Psoas muscle (tissue), 8 donors: ENCODE results near the gene ATF3. TPM values are rescaled to one million over a fixed set of nuclear protein-coding genes. Genes with fewer than 3 reads are reported as not detected.

ENCODE experiments used
- ATAC-seq, 4 donors: fragments of 200-7000 bp; cut with Tn5 transposase; one replicate each; pipeline ENCODE4 v1.9.1; 2020; ENCODE audit warnings: moderate library complexity in 3 of 4, mild to moderate bottlenecking in 2 of 4
- DNase-seq, 2 donors: peaks; one replicate each; pipeline ENCODE4 v3.0.0-alpha.2; 2020
- H3K27ac ChIP-seq: fragments of 200-600 bp; one replicate; pipeline ENCODE4 v1.8.0; 2022
- H3K27me3 ChIP-seq, 3 donors: fragments of 200-600 bp in 1 of 3; one replicate each; pipeline versions ENCODE4 v1.6.1 to v1.8.0; 2013 to 2022; ENCODE audit warnings: low read length in 2 of 3, mild to moderate bottlenecking in 2 of 3, moderate library complexity in 1 of 3; ENCODE audit not compliant: insufficient read depth in 3 of 3
- H3K36me3 ChIP-seq, 2 donors: fragments of 200-600 bp in 1 of 2; one replicate each; pipeline versions ENCODE4 v1.6.1 to v1.8.0; 2013 to 2022; ENCODE audit warnings: low read depth in 1 of 2, mild to moderate bottlenecking in 1 of 2, moderate library complexity in 1 of 2; ENCODE audit not compliant: insufficient read depth in 1 of 2
- H3K4me1 ChIP-seq: fragments of 200-600 bp; one replicate; pipeline ENCODE4 v1.8.0; 2022
- H3K4me3 ChIP-seq: fragments of 200-600 bp; one replicate; pipeline ENCODE4 v1.8.0; 2022; ENCODE audit warnings: mild to moderate bottlenecking
- H3K9me3 ChIP-seq: fragments of 200-600 bp; one replicate; pipeline ENCODE4 v1.8.0; 2022
- CTCF ChIP-seq: fragments of 200-600 bp; IDR thresholded peaks from one replicate; pipeline ENCODE4 v1.8.0; 2022; ENCODE audit warnings: antibody characterized with exemption
- WGBS, 3 donors: extraction: QIAGEN DNeasy Blood & Tissue Kit; methylation state at CpG; one replicate each; pipeline versions ENCODE4 v1.1.6 to v1.1.7; 2013; 5-methylcytosine and 5-hydroxymethylcytosine counted together
- intact Hi-C, 2 donors: fragments of 100-400 bp; cut with DNase I; formaldehyde crosslinking; loops; one replicate each; pipeline versions ENCODE4 v1.11.0 to v1.14.2; 2022
- polyA plus RNA-seq, 3 donors: library from polyadenylated mRNA; stranded (reverse); fragments of 200-250 nt; gene quantifications; one replicate each; pipeline ENCODE4 v1.2.3, GENCODE V29; 2013
- total RNA-seq, 4 donors: library from RNA; stranded (reverse); fragmentation: NEBNext Ultra II Directional in 2 of 4; extraction: Animal tissue kit (Norgen Biotek cat#: 25700) in 2 of 4; gene quantifications; one replicate each; pipeline versions ENCODE4 v1.2.1 to v1.2.4, GENCODE V29; 2021 to 2023
- donor health status: healthy with polysubstance abuse.
- donor health status: DM: no; HTN: no; CAD: no; lungs with moderate emphysema.
- donor health status: Bipolar disorder and iron deficiency.
- donor health status: healthy.
- donor health status: DM: yes; HTN: yes; CAD: no.
- donor health status: DM: no; HTN: no; CAD: no.
- donor health status: DM: no; HTN: no; CAD: no.
- donor health status: DM: yes; HTN: yes; CAD: no.

The ATF3 gene
- total and polyA plus RNA-seq, 7 donors: 6.6 to 51.3 (median 14.9) TPM

DNA sequence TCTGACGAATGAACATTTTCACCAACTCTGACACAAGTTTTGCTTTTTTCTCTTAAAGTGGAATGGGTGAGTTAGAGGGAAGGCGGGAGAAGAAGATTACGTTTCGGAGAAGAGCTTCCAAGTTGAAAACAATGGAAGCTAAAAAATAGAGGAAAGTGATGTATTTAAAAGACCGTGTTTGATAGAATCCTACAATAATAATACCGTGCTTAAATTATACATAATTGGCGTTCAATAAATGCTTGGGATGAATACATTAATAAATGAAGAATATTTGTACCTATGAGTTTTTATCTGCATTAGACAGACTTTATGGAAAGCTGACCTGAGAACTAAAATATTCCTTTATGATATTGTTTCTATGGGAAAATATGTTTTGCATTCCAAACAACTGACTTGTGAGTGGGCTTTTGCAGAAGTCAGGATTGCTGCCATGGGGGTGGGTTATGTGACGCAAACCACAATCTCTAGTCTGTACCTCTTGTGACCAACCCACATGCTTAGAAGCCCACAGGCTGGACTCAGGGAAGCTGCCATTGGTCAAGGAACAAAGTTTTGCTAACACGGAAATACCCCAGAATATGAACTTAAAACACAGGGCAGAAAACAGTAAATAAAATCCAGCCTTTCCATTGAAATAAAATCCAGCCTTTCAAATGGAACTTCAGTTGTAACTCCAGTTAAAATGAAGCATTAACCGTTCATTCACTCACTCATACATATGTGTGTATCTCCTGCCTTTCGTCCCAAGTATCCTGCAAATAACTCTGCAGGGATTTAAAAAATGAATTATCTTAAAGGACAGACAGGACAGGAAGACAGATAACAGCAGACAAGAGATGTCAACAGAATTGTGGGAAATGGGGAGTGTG lies 21.3 kb upstream of the ATF3 start:
- intact Hi-C loops: no loop called here
- H3K4me1 ChIP-seq: no peaks in the 10 kb centered on the region
- no peaks in the 10 kb centered on the region for H3K36me3 ChIP-seq
- no peak overlapping the region for H3K27ac ChIP-seq
- H3K27me3 ChIP-seq: peaks cover 0 to 21% (median 4%) of the 10 kb centered on the region in 3 donors
- 79 to 80% (median 79%) methylated on average over 11 of the region's 11 CpGs for WGBS, 3 donors
- H3K9me3 ChIP-seq: no peaks in the 10 kb centered on the region
- H3K4me3 ChIP-seq: no peak overlapping the region
- TF ChIP-seq CTCF: no peak
- no peak for ATAC-seq
- no peak for DNase-seq

DNA sequence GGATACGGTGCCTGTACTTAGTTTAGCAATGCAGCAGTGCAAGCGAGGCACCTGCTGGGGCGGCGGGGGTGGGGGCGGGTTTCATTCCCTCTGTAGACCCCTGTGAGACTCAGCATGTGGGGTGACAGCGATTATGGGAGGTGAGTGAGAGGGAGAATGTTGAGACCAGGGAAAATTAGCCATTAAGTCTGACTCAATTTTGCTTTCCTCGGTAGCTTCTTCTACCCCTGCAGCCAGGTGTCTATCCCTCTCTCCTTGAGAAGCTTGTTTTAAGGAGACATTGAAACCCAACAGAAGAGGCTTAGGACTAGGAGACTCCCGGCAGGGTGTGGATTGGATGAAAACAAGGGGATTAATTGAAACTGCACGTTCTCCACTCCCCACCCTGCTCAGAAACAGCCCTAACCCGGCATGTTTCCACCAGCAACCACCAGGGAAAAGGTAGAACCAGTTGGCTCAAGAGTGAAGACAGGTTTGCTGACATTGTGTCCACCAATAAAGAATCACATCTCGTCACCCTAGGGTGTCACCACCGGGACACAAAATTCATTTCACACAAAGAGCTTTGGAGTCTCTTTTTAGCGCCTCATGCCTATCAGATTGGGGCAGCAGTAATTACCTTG lies 20.6 kb upstream of the ATF3 start:
- peaks cover 0 to 21% (median 4%) of the 10 kb centered on the region in 3 donors for H3K27me3 ChIP-seq
- WGBS, 3 donors: 48 to 57% (median 55%) methylated on average over 13 of the region's 13 CpGs

GRCh38 chr1:212589446-212589845 lies 19.1 kb upstream of the ATF3 start:
- Histone ChIP-seq H3K9me3 (no peaks in the 10 kb centered on the region), H3K4me3 (no peak overlapping the region), H3K4me1 (no peaks in the 10 kb centered on the region), H3K27ac (no peak overlapping the region), H3K27me3 (peaks cover 0 to 21% (median 4%) of the 10 kb centered on the region in 3 donors), H3K36me3 (no peaks in the 10 kb centered on the region)
- TF ChIP-seq CTCF: no peak
- intact Hi-C loops: no loop called here
- DNase-seq (no peak), ATAC-seq (no peak)
- WGBS, 3 donors: 76 to 81% (median 81%) methylated on average over 3 of the region's 3 CpGs

More for the DNA sequence above, 20.6 kb upstream of the ATF3 start:
- intact Hi-C loops: no loop called here
- Histone ChIP-seq H3K4me1 (no peaks in the 10 kb centered on the region), H3K27ac (no peak overlapping the region), H3K4me3 (no peak overlapping the region), H3K36me3 (no peaks in the 10 kb centered on the region), H3K9me3 (no peaks in the 10 kb centered on the region)
- TF ChIP-seq CTCF: no peak
- DNase-seq (no peak), ATAC-seq (no peak)

DNA sequence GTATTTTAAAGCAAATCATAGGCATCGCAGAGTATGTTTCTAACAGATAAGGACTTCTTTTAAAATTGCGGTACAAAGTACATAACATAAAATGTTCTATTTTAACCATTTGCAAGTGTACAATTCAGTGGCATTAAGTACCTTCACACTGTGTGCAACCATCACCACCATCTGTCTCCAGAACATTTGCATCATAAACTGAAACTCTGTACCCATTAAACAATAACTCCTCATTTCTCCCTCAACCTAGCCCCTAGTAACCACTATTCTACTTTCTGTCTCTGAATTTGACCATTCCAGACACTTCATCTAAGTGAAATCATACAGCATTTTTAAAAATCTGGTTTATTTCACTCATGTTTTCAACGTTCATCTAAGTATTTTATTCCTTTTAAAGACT lies 16.6 kb upstream of the ATF3 start:
- ATAC-seq (no peak), DNase-seq (no peak)
- TF ChIP-seq CTCF: no peak
- no peaks in the 10 kb centered on the region for H3K4me1 ChIP-seq
- no peak overlapping the region for H3K27ac ChIP-seq
- no peak overlapping the region for H3K4me3 ChIP-seq
- intact Hi-C loops: no loop called here
- H3K27me3 ChIP-seq: peaks cover 0 to 14% (median 2%) of the 10 kb centered on the region in 3 donors
- 88 to 93% (median 91%) methylated on average over 3 of the region's 3 CpGs for WGBS, 3 donors
- H3K36me3 ChIP-seq: no peaks in the 10 kb centered on the region
- no peaks in the 10 kb centered on the region for H3K9me3 ChIP-seq
